Heart left ventricle (tissue), 13 donors: ENCODE measurements around the gene MST1.

Experiments
- CTCF ChIP-seq, 12 donors: fragments of 200-600 bp; sonication (generic) in 4 of 12; IDR thresholded peaks; one replicate each; pipeline versions ENCODE4 v1.5.0 to v1.8.0; 2018 to 2022; ENCODE audit warnings: antibody characterized with exemption in 12 of 12, mild to moderate bottlenecking in 5 of 12
- POLR2A ChIP-seq, 2 donors: fragments of 450-650 bp; IDR thresholded peaks; one replicate each; pipeline ENCODE4 v1.6.1; 2017; ENCODE audit warnings: antibody characterized with exemption in 2 of 2, mild to moderate bottlenecking in 2 of 2, moderate library complexity in 2 of 2
- donor health status: ischemic (EF 13 %, LVEDD 7.1; RV severe dilation, severe dysfunction).
- donor health status: DM: no; HTN: yes; CAD: no.
- donor health status: DM: no; HTN: no; CAD: no.
- donor health status: ischemic (EF 25% LVEDD 6.9; RV normal size, moderate dysfunction).
- donor health status: ischemic (EF 25% LVEDD 5.7; RV mildly dilated, moderate dysfunction).
- donor health status: ischemic (EF 35%, LVEDD 5.7; RV mildly dilated, moderate dysfunction).
- donor health status: nonischemic (EF 11% LVEDD 7.7; RV severe dilation, severe dysfunction).
- donor health status: DM: yes; HTN: yes; CAD: no.
- donor health status: PGD.
- donor health status: ischemic (EF 29% LVEDD 5.4; RV normal size, mild dysfunction).
- donor health status: nonischemic (EF 23%, LVEDD 6.1; RV moderate dilation, normal function).

GRCh38 chr3:49662720-49663413 lies 26.4 kb downstream of the MST1 start:
- no peak for TF ChIP-seq CTCF (IDR thresholded peaks at IDR 0.05)
- no peak for TF ChIP-seq POLR2A (IDR thresholded peaks at IDR 0.05)
